NCI-H526 (cell line): ENCODE measurements around the gene MPZL3.

Experiments used
- DNase-seq, 2 experiments: peaks; one replicate each; lab custom pipeline; 2025; lab: John Stamatoyannopoulos, UW

MPZL3 gene

GRCh38 chr11:118231461-118231860 is 20.7 kb downstream of the MPZL3 start:
- DNase-seq = no peak

GRCh38 chr11:118230088-118230487 is 22.1 kb downstream of the MPZL3 start:
- DNase-seq = no peak

GRCh38 chr11:118229274-118229847 is 22.8 kb downstream of the MPZL3 start:
- DNase-seq = no peak

GRCh38 chr11:118227865-118228785 is 24.0 kb downstream of the MPZL3 start:
- no peak for DNase-seq

- DNase-seq = no peak
Observed at GRCh38 chr11:118226781-118227180, 25.4 kb downstream of the MPZL3 start.

- no peak for DNase-seq
Observed at GRCh38 chr11:118226296-118226695, 25.9 kb downstream of the MPZL3 start.

GRCh38 chr11:118224511-118225188 is 27.5 kb downstream of the MPZL3 start, which contains the start of gene JAML:
JAML (minus strand) TSS chr11:118225011; CDS start chr11:118214866, 10,145 bp downstream.
- DNase-seq = no peak

- DNase-seq = no peak
Observed at GRCh38 chr11:118223992-118224391, 28.2 kb downstream of the MPZL3 start.

- DNase-seq = no peak
Observed at GRCh38 chr11:118223570-118223969, 28.6 kb downstream of the MPZL3 start.

GRCh38 chr11:118222437-118222836 is 29.7 kb downstream of the MPZL3 start:
- DNase-seq = no peak

GRCh38 chr11:118221419-118221818 is 30.7 kb downstream of the MPZL3 start:
- DNase-seq = no peak

- DNase-seq = no peak
Observed at GRCh38 chr11:118219732-118220131, 32.4 kb downstream of the MPZL3 start.

GRCh38 chr11:118219244-118219643 is 32.9 kb downstream of the MPZL3 start:
- peak; percentile 96 to 98 for DNase-seq

GRCh38 chr11:118217575-118217974 is 34.6 kb downstream of the MPZL3 start:
- no peak for DNase-seq

- no peak for DNase-seq
Observed at GRCh38 chr11:118216621-118217481, 35.3 kb downstream of the MPZL3 start.

GRCh38 chr11:118215765-118216164 is 36.4 kb downstream of the MPZL3 start:
- DNase-seq = no peak

GRCh38 chr11:118215262-118215661 is 36.9 kb downstream of the MPZL3 start:
- no peak for DNase-seq

- DNase-seq = no peak
Observed at GRCh38 chr11:118214210-118214914, 37.8 kb downstream of the MPZL3 start.

GRCh38 chr11:118213781-118214180 is 38.4 kb downstream of the MPZL3 start:
- no peak for DNase-seq

- DNase-seq = no peak
Observed at GRCh38 chr11:118213201-118213600, 39.0 kb downstream of the MPZL3 start.

GRCh38 chr11:118212781-118213191 is 39.4 kb downstream of the MPZL3 start:
- no peak for DNase-seq
